Stimulated activated CD4-positive, alpha-beta T cell treated with anti-CD3 and anti-CD28 coated beads, Interleukin-4, amount 100 ng/mL, for 4 hours (primary cell): ENCODE data around the gene GLRA3.
"Not testable (repeated sequence)": the region's sequence is repeated elsewhere in the genome, so short reads cannot be mapped to it uniquely, and the experiment has no call there.

Experiments used
- DNase-seq, 2 experiments: peaks; one replicate each; pipeline ENCODE4 v3.0.0-alpha.2; 2020

The GLRA3 gene

DNA sequence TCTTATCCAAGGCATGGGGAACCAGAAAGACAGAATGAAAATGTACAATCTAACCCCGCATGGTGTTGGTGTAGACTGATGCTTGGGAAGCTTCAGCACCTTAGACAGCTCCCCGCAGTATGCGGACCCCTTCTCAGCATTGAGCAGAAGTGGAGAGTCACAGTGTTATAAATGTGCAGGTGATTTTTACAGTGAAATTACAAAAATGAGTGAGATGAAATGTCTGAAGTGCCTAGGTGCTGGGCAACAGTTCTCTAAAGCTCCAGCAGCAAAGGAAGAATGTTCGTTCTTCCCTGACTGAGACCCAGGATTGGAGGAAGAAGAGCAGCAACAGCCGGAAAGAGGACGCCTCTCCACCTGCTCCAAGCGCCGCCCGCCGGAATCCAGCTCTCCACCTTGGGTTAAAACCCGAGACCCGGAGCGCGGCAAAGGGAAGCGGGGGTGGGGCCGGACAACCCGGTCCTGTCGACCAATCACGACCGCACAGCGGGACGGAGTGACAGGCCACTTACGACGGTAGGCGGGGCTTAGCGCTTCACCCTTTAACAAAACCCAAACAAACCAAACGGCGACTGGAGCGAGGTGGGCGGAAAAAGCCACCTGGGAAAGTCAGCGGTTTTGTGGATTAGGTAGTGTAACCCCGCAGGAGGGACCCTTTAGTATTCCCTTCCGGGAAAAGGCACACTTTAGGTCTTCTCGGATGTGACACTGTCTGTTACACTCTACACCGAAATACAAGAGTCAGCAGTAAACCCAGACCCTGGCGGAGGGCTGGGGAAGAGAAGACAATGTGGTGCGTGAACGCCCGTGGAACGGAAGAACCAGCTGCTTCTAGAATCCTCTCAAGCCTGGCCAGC lies at the start of gene GLRA3:
Gene GLRA3, minus strand, starts transcription at position 403 of the 857 bp plus-strand sequence. CDS start 436 bp downstream, outside the sequence.
- no peak for DNase-seq

GRCh38 chr4:174874898-174875297 lies 45.9 kb upstream of the GLRA3 start:
- no peak for DNase-seq

DNA sequence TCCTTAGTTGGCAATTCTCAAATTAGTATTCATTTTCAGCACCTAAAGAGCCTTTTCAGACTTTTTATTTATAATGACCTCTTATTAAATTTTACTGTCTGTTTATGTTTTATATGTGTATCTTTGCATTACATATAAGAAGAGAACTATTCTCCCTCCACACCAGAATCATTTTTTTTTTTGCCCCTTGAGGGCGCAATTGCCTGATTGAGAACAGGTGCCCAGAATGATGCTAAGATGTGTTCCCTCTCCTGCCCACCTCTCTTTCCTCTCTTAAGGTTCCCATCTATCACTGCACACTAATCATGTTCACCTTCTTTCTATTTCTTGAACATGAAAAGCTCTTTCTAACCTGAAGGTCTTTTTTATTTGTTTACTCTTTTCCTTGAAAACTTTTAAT lies 44.9 kb upstream of the GLRA3 start:
- no peak for DNase-seq

- not testable (repeated sequence) for DNase-seq
Observed at GRCh38 chr4:174873146-174873545, 44.1 kb upstream of the GLRA3 start.

DNA sequence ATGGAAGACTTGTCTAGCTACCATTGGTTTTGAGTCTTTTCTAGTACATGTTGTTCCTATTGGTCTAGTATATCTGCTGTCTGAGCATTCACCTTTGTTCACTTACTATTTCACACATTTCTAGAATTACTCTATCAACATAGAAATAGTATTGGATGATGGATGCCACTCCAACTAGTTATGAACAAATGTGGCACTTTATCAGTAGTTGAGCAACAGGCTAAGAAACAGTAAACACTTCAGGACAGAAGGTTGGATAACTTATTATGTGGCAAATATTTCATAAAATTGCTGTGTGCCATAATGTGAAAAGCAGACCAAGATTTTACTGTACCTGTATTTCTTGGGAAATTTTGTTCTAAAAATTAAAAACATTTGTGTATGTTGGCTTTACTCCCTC lies 42.4 kb upstream of the GLRA3 start:
- no peak for DNase-seq

GRCh38 chr4:174870311-174870710 lies 41.3 kb upstream of the GLRA3 start:
- no peak for DNase-seq

GRCh38 chr4:174869339-174869738 lies 40.3 kb upstream of the GLRA3 start:
- no peak for DNase-seq

DNA sequence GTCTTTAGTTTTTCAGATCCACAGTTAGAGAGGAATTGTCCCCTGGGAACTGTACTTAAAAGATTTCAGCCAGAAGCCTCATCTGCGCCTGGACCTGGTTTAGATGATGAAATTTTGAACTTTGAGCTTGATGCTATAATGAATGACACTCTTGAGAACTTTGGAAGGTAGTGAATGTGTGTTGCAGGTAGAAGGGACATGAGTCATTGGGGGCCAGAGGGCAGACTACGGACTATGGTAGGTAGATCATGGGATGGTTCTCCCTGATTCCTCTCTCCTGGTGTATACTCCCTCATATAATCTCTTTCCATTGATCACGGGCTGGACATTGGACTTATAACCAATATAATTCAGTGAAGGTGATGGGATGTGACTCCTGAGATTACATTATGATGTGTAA lies 38.9 kb upstream of the GLRA3 start:
- DNase-seq = no peak

- no peak for DNase-seq
Observed at GRCh38 chr4:174865418-174865985, 36.5 kb upstream of the GLRA3 start.

DNA sequence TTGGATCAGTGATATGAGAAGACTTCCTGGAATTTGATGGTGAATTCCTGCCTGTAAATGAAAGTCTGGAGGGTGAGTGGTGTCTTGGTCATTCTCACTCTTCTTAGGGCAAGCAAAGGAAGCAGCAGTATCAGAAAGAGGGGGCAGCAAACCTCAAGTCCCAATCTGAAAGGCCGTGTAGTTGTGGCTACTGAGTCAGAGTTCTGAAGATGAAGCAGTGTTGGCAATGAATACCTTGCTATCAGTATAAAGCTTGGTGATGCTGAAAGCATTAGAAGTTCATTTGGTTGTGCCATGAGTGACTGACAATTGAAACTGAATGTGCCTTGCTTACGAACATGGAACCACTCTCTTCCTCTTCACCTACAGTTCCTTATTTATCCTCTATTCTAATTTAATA lies 35.0 kb upstream of the GLRA3 start:
- no peak for DNase-seq

DNA sequence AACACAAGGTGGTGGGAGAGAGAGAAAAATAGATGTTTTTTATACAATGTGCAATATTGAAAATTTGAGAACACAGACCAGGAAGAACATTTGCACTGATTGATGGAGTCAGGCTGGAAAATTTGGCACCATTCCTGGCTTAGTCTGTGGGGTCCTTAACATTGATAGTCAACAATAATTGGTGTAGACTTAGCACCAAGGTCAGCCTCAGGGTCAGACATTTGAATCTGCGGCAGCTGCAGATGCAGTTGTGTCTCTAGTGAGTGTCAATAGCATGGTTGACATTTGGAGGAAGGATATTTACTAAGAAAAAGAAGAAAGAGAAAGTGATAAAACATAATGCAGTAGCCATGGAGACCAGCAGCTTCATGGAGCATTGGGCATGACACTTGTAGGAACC lies 31.5 kb upstream of the GLRA3 start:
- DNase-seq = no peak

DNA sequence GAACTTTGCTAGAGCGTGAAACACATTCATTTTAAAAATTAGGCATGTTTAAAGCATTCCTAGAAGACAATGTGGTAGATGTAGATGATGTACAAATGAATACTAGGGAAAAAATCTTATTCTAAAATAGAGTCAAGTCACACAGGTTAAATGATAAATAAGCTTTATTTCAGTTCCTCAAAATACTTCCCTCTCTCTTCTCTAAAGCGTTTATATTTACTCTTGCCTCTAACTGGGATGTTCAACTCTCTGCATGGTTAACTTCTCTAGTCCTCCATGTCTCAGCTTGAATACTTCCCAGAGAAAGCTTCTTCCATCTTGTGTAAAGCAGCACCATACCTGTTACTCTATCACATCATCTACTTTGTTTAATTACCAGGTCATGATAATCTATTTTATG lies 30.9 kb upstream of the GLRA3 start:
- no peak for DNase-seq

DNA sequence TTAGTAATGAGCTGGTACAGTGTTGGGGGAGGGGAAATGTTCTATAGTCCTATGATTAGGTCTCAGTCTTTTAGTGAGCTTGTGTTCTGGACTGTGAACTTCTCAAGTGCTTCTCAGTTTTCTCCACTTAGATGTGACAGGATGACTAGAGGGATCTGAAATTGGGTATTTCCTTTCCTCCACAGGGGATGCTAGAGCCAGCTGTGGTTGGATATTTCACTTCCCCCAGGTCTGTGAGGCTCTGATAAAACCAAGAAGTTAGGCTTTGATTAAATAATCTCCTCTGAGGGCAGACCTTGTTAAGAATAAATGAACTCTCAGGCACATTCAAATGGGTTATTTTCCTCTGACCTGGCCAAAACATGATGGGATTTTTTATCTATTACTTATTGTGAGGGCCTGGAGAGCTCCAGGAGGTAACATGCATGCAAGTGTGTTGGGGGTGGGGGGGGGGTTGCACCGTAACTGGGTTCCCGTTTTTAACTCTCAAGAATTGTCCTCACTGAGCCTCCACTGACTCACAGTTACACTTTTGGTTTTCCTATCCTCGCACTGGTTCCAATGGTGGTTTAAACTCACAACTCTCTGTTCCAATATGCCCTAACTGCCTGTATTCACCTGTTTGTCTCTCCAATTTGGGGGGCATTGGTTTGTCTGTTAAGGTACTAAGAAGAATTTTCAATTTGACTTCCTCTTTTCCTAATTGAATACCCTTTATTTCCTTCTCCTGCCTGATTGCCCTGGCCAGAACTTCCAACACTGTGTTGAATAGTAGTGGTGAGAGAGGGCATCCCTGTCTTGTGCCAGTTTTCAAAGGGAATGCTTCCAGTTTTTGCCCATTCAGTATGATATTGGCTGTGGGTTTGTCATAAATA lies 28.1 kb upstream of the GLRA3 start:
- DNase-seq = no peak

DNA sequence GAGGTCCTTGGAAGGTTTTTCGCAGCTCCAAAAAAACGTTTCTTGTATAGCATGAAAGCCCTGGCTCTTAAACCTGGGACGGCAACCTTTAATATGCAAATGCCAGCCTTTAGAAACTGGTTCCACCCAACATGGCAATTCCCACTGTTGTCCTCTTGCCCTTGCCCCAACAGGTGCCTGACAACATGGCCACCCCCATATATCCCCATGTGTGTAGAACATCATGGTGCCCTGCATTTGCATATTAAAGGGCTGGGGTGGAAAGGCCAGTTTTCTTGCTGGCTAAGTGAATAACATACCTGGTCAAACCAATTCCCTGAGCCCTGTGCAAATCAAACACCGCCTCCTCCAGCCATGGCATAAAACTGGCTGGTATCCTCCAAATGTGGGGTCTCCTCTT lies 26.0 kb upstream of the GLRA3 start:
- no peak for DNase-seq

DNA sequence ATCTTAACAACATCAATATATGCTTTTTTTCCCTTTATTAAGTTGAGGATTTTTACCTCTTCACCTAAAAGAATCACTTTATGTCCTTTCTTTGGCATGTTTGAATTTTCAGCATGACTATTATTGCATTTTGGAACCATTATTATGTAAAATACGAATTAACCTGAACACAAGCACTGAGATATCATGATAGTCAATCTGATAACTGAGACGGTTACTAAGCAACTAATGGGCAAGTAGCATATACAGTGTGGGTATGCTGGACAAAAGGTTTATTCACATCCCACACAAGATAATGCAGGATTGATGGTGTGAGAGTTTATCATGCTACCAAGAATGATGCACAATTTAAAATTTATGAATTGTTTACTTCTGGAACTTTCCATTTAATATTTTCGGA lies 24.6 kb upstream of the GLRA3 start:
- no peak for DNase-seq

- DNase-seq = no peak
Observed at GRCh38 chr4:174848596-174848995, 19.5 kb upstream of the GLRA3 start.

GRCh38 chr4:174847801-174848427 lies 18.9 kb upstream of the GLRA3 start:
- DNase-seq = no peak

DNA sequence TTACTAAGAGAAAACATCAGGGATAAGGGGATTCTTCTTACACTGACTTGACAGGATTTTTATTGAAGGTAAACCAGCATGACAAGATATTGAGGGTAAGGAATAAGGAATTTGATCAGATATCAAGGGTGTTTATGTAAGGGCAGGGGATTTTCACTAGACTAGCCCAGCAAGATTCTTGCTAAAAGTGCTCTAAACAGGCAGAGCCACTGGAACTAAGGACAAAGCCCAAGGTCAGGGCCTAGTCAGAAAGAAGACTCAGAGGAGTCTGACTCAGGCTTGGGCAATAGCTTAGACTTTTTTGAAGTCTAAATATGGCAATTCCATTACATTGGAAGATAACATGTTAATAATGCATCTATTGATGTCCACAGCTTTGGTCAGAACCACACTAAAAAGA lies 6.5 kb upstream of the GLRA3 start:
- no peak for DNase-seq

DNA sequence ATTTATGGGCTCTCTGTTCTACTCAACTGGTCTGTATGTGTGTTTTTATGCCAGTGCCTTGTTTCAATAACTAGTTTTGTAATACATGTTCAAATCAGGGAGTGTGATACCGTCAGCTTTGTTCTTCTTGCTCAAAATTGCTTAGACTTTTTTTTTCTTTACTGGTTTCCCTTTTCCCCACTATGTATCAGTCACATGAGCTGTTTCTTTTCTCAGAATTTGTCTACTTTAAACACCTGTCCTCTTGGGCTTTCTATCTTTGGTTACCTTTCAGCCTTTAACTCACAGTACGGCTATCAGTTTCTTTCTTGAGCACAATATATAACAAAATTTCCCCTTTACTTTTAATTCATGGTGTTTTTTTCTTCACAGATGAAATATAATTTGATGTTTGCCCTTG lies 5.4 kb upstream of the GLRA3 start:
- DNase-seq = no peak

DNA sequence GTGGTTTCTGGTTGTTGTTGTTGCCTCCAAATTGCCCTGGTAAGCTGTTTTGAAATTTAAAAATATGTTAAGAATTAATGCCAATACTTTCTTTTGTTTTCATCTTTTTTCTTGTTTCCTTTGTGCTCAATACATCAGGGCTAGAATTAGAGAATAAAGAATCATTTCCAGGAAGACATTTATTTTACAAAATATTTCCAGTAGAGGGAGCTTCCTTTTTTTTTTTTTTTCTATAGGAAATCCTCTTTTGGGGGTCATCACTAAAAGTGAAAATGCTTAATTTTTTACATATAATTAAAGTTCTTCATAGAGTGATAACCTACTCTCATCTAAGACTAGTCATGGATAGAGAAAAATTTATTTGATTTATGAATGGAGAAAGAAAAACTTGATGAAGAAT lies 2.4 kb downstream of the GLRA3 start:
- no peak for DNase-seq

DNA sequence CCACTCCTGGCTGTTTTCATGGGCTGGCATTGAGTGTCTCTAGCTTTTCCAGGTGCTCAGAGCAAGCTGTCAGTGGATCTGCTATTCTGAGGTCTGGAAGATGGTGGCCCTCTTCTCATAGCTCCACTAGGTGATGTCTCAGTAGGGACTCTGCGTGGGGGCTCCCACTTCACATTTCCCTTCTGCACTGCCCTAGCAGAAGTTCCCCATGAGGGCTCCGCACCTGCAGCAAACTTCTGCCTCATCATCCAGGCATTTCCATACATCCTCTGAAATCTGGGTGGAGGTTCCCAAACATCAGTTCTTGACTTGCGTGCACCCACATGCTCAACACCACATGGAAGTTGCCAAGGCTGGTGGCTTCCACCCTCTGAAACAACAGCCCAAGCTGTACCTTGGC lies 13.8 kb downstream of the GLRA3 start:
- no peak for DNase-seq

- no peak for DNase-seq
Observed at GRCh38 chr4:174813292-174813691, 15.8 kb downstream of the GLRA3 start.

GRCh38 chr4:174810834-174811233 lies 18.2 kb downstream of the GLRA3 start:
- no peak for DNase-seq
